Ovary (tissue), 9 donors: Measurements from ENCODE around the gene GPATCH4. TPM values are rescaled to one million over a fixed set of nuclear protein-coding genes. Genes with fewer than 3 reads are reported as not detected.
"Not testable (repeated sequence)": the region's sequence is repeated elsewhere in the genome, so short reads cannot be mapped to it uniquely, and the experiment has no call there.

Experiments used
- DNase-seq, 5 donors: peaks; one replicate each; pipeline ENCODE4 v3.0.0-alpha.2; 2019 to 2020
- H3K27ac ChIP-seq, 2 donors: fragments of 200-600 bp; one replicate each; pipeline versions ENCODE4 v1.5.1 to v1.8.0; 2019 to 2022
- H3K27me3 ChIP-seq: fragments of 200-600 bp; one replicate; pipeline ENCODE4 v1.8.0; 2022
- H3K36me3 ChIP-seq: fragments of 200-600 bp; sonication (generic); one replicate; pipeline ENCODE4 v1.5.1; 2019
- H3K4me1 ChIP-seq: one replicate; pipeline ENCODE4 v1.8.1; 2013; ENCODE audit warnings: mild to moderate bottlenecking, moderate library complexity; ENCODE audit not compliant: insufficient read depth
- H3K4me3 ChIP-seq: fragments of 200-600 bp; sonication (generic); one replicate; pipeline ENCODE4 v1.5.1; 2017
- H3K9me3 ChIP-seq, 2 donors: fragments of 200-600 bp in 1 of 2; sonication (generic) in 1 of 2; one replicate each; pipeline versions ENCODE4 v1.5.1 to v1.8.1; 2013 to 2019; ENCODE audit warnings: mild to moderate bottlenecking in 1 of 2, moderate library complexity in 1 of 2
- CTCF ChIP-seq, 3 donors: fragments of 450-650 bp in 2 of 3; fragments of 200-600 bp in 1 of 3; IDR thresholded peaks; one replicate each; pipeline versions ENCODE4 v1.5.1 to v1.8.0; 2016 to 2022; ENCODE audit warnings: antibody characterized with exemption in 3 of 3, mild to moderate bottlenecking in 1 of 3
- EP300 ChIP-seq: sonication (generic); formaldehyde crosslinking; IDR thresholded peaks from one replicate; pipeline ENCODE4 v1.6.1; 2017; ENCODE audit warnings: antibody characterized with exemption
- POLR2A ChIP-seq: fragments of 450-650 bp; IDR thresholded peaks from one replicate; pipeline ENCODE4 v1.6.1; 2017; ENCODE audit warnings: antibody characterized with exemption, mild to moderate bottlenecking, moderate library complexity
- WGBS, 3 donors: extraction: QIAGEN DNeasy Blood & Tissue Kit in 1 of 3; methylation state at CpG; one replicate each; pipeline versions ENCODE4 v1.1.5 to v1.1.7; 2013 to 2017; 5-methylcytosine and 5-hydroxymethylcytosine counted together
- intact Hi-C, 4 donors: fragments of 100-400 bp; cut with DNase I; formaldehyde crosslinking; loops; one replicate each; pipeline versions ENCODE4 v1.11.0 to v1.15.1; 2022 to 2023
- polyA plus RNA-seq, 2 donors: library from polyadenylated mRNA; stranded (reverse); fragments of 200-250 nt in 1 of 2; fragments of 350-450 nt in 1 of 2; fragmentation: Illumina TruSeq in 1 of 2; extraction: RNeasy Lipid Tissue Mini Kit (QIAGEN cat#74804) in 1 of 2; gene quantifications; one replicate each; pipeline ENCODE4 v1.2.3, GENCODE V29; 2013 to 2014
- total RNA-seq, 7 donors: library from RNA; depleted of rRNA in 2 of 7; stranded (reverse); fragments of >200 nt in 2 of 7; fragmentation: NEBNext Ultra II Directional in 3 of 7; extraction: Animal tissue kit (Norgen Biotek cat#: 25700) in 3 of 7; gene quantifications; one replicate each; pipeline versions ENCODE4 v1.1.0 to v1.2.4, GENCODE V29; 2016 to 2023
- donor health status: DM: no; HTN: no; CAD: no; lungs with moderate emphysema.
- donor health status: DM: no; HTN: no; CAD: no.
- donor health status: Bipolar disorder and iron deficiency.
- donor health status: DM: yes; HTN: yes; CAD: no.
- donor health status: DM: no; HTN: no; CAD: no.
- donor health status: DM: yes; HTN: yes; CAD: no.

GPATCH4 gene
- total and polyA plus RNA-seq, 9 donors, result 10.0 to 45.1 (median 22.0) TPM

DNA sequence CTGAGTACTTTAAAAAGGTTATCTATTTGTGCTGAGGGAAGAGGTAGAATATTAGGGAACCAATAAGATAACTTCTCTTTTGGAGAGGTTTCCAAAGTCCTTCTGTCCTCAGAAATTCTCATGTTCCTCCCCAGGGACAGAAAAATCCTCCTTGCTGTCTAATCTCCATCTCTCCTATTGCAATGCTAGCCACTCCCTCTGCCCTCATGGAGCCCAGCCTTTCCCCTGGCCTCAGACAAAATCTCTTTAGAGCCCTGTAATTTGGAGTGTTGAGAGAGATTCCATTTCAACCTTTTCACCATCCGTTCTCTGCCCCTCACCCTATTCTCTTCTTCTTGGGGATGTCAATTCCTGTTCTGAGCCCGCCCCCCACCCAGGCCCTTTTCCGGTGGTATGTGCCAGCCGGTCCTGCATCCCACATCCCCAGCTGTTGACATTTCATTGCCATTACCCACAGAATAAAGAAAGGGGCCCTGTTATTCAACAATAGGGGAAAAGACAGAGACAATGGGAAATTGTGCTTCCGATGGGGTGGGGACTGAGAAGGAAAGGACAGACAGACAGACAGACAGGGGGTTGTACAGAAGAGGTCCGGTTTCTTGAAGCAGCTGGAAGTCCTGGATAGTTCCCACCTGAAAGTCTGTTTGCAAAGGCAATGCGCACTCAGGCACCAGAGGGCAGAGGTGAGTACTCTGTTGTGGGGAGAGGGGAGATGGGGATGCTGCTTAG is 17.7 kb upstream of the GPATCH4 start, which contains the start of gene HAPLN2:
HAPLN2 (plus strand) TSS at position 563 of the 729 bp plus-strand sequence. CDS start 4,076 bp downstream, outside the sequence.
- intact Hi-C loops, result loop anchor here in 1 of 4 donors (10.0 kb wide), 1 partner anchor 264 kb away; no protein-coding TSS in a partner anchor
- no peaks in the 10 kb centered on the region for H3K27me3 ChIP-seq
- DNase-seq, result no peak
- WGBS, 3 donors, result 10 to 12% (median 11%) methylated on average over 7 of the region's 7 CpGs
- H3K27ac ChIP-seq, result no peak within 1 kb of the TSS
- peaks cover 4% of the 10 kb centered on the region for H3K4me1 ChIP-seq
- H3K4me3 ChIP-seq, result no peak within 1 kb of the TSS
- no peaks in the 10 kb centered on the region for H3K9me3 ChIP-seq
- no peaks in the 10 kb centered on the region for H3K36me3 ChIP-seq
- TF ChIP-seq EP300 (no peak), CTCF (IDR thresholded peaks at IDR 0.05) (no peak), POLR2A (no peak)

GRCh38 chr1:156616463-156616862 is 15.2 kb upstream of the GPATCH4 start:
- Histone ChIP-seq H3K27ac (no peak overlapping the region), H3K9me3 (no peaks in the 10 kb centered on the region), H3K27me3 (no peaks in the 10 kb centered on the region), H3K4me1 (no peaks in the 10 kb centered on the region), H3K4me3 (no peak overlapping the region), H3K36me3 (no peaks in the 10 kb centered on the region)
- intact Hi-C loops, result loop anchor here in 1 of 4 donors (10.0 kb wide), 1 partner anchor 262 kb away; no protein-coding TSS in a partner anchor
- TF ChIP-seq POLR2A, result no peak
- TF ChIP-seq CTCF (IDR thresholded peaks at IDR 0.05), result no peak
- TF ChIP-seq EP300, result no peak
- WGBS, 3 donors, result 1 to 4% (median 2%) methylated on average over 5 of the region's 5 CpGs
- DNase-seq, result no peak

- no peak for DNase-seq
- WGBS, 3 donors, result 8 to 13% (median 8%) methylated on average over 4 of the region's 4 CpGs
Measured at GRCh38 chr1:156615946-156616345, 14.7 kb upstream of the GPATCH4 start.

DNA sequence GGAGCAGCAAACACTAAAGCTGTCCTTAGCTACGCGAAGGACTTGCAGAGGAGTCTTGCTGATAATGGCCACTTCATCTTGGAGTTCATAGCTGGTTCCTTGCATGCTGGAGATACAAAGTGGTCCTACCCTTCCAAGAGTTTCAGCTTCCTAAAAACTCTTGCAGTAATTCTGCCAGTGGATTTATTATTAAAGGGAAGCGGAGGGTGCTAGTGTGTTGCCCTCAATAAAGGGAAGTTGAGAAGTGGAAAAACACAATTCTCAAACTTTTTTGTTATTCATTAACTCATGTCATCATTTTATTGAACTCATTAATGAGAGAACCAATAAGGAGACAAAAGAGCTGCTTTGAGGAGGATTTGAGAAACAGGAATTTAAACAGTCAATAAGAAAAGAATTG is 11.4 kb upstream of the GPATCH4 start:
- TF ChIP-seq POLR2A (no peak), CTCF (IDR thresholded peaks at IDR 0.05) (no peak)
- Histone ChIP-seq H3K36me3 (no peaks in the 10 kb centered on the region), H3K4me3 (no peak overlapping the region), H3K27me3 (no peaks in the 10 kb centered on the region), H3K4me1 (no peaks in the 10 kb centered on the region), H3K9me3 (no peaks in the 10 kb centered on the region), H3K27ac (no peak overlapping the region)
- no peak for DNase-seq
- 45 to 50% (median 50%) methylated on average over 3 of the region's 3 CpGs for WGBS, 3 donors
- intact Hi-C loops, result loop anchor here in 1 of 4 donors (10.0 kb wide), 1 partner anchor 258 kb away; no protein-coding TSS in a partner anchor

More at GRCh38 chr1:156615946-156616345, 14.7 kb upstream of the GPATCH4 start:
- H3K4me1 ChIP-seq, result no peaks in the 10 kb centered on the region
- no peak for TF ChIP-seq CTCF (IDR thresholded peaks at IDR 0.05)
- H3K4me3 ChIP-seq, result no peak overlapping the region
- no peaks in the 10 kb centered on the region for H3K27me3 ChIP-seq
- no peaks in the 10 kb centered on the region for H3K9me3 ChIP-seq
- no peak overlapping the region for H3K27ac ChIP-seq
- H3K36me3 ChIP-seq, result no peaks in the 10 kb centered on the region
- intact Hi-C loops, result loop anchor here in 1 of 4 donors (10.0 kb wide), 1 partner anchor 261 kb away; no protein-coding TSS in a partner anchor

DNA sequence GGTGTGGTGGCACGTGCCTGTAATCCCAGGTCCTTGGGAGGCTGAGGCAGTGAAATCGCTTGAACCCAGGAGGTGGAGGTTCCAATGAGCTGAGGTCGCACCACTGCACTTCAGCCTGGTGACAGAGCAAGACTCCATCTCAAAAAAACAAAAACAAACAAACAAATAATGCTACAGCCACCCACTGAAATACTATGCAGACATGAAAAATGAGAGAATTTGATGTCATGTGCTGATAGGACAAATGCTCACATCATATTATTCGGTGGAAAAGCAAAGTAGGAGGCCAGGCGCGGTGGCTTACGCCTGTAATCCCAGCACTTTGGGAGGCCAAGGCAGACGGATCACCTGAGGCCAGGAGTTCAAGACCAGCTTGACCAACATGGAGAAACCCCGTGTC is 8.8 kb upstream of the GPATCH4 start:
- not testable (repeated sequence) for H3K9me3 ChIP-seq, H3K4me1 ChIP-seq, H3K27ac ChIP-seq, DNase-seq, H3K4me3 ChIP-seq, H3K27me3 ChIP-seq, H3K36me3 ChIP-seq
- WGBS, 3 donors, result 84 to 89% (median 89%) methylated on average over 9 of the region's 9 CpGs
- intact Hi-C loops, result loop anchor here in 1 of 4 donors (10.0 kb wide), 1 partner anchor 255 kb away; no protein-coding TSS in a partner anchor
